ENCODE measurements around the gene PTPRD.

GRCh38 chr9:8420416-8420815 is 2192.4 kb downstream of the PTPRD start:
- TF ChIP-seq, protein P1, sequence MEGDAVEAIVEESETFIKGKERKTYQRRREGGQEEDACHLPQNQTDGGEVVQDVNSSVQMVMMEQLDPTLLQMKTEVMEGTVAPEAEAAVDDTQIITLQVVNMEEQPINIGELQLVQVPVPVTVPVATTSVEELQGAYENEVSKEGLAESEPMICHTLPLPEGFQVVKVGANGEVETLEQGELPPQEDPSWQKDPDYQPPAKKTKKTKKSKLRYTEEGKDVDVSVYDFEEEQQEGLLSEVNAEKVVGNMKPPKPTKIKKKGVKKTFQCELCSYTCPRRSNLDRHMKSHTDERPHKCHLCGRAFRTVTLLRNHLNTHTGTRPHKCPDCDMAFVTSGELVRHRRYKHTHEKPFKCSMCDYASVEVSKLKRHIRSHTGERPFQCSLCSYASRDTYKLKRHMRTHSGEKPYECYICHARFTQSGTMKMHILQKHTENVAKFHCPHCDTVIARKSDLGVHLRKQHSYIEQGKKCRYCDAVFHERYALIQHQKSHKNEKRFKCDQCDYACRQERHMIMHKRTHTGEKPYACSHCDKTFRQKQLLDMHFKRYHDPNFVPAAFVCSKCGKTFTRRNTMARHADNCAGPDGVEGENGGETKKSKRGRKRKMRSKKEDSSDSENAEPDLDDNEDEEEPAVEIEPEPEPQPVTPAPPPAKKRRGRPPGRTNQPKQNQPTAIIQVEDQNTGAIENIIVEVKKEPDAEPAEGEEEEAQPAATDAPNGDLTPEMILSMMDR (conservative IDR thresholded peaks at IDR 0.05; ENCODE audit: low read depth, low read length) = no peak
- TF ChIP-seq EZH2 (IDR thresholded peaks at IDR 0.05; ENCODE audit: borderline replicate concordance, low read depth, low read length, poor library complexity, severe bottlenecking) = no peak
